Measurements from ENCODE around the gene RAB4A.
A peak's percentile ranks its signal among the peaks of the same experiment; 100 is the strongest.
"Not testable (repeated sequence)": the region's sequence is repeated elsewhere in the genome, so short reads cannot be mapped to it uniquely, and the experiment has no call there.

RAB4A gene

DNA sequence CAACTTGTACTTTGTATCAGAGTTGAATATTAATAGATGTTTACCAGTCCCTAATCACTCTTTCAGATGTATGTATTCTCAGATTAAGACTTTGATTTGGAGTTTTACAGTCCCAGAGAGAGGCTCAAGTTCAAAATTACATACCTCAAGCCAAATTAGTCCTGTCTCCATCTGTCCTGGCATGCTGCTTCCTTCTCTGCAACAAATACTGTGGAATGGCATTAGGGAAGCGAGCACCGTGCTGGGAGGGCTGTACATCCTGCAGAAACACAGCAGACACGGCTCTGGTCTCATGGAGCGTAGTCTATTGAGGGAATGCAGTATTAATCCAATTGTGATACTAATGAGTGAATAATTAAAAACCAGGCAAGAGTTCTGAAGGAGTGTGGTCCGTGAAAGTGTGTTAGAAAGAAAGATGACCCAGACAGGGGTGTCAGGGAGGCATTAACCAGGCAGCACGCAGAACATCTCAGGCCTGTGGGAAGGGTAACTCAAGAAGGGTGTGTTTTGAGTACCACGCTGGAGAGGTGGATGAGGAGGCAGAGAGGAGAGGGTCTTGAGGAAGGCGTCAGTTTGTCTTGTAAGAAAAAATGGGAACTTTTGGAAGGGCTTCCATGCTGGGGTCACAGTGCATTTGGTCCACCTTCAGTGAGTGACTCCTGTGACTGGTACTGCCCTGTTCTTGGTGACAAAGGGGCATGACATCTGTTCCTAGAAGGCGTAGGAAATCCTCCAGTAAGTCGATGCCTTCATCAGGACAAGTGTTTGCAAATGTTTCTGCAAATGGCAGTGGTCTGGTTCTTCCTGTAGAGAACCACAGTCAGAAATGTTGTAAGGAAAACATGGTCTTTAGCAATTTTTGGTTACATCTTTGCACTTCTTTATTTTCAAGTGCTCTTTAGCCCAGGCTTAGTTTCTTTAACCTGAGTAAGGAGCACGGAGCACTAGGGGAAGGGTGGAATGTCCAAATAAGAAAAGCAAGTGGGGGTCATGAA, 1.6 kb downstream of the RAB4A start:
- DNase-seq, result peak; percentile 82

DNA sequence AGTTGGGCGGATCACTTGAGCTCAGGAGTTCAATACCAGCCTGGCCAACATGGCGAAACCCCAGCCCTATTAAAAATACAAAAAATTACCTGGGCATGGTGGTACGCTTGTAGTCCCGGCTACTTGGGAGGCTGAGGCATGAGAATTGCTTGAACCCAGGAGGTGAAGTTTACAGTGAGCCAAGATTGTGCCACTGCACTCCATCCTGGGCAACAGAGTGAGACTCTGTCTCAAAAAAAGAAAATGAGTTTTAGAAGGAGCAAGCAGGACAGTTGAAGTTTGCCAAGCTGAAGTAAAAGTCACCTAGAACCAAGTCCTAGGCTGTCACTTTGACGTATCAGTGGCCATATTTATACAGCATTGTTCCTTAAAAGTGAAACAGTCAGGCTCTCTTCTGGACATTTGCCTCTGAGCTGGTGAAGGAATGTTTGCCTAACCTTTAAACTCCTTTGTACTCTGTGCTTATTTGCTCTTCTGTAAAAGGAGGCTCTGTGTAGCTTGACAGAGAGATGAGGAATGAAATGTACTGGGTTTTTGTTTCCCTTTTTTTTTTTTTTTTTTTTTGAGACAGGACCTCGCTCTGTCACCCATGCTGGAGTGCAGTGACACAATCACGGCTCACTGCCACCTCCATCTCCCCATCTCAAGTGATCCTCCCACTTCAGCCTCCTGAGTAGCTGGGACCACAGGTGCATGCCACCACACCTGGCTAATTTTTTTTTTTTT, 2.8 kb downstream of the RAB4A start:
- no peak for DNase-seq

DNA sequence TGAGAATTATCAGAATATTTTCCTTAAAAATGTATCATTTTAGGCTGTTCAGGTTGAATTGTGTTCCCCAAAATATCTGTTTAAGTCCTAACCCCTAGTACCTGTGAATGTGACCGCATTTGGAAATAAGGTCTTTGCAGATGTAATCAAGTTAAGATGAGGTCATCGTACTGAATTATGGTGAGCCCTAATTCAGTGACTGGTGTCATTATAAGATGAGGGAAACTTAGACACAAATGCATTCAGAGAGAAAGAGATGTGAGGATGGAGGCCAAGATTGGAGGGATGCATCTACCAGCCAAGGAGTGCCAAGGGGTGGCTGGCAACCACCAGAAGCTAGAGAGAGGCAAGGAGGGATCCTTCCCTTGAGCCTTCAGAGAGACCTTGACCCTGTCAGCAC, 4.1 kb downstream of the RAB4A start:
- no peak for DNase-seq

DNA sequence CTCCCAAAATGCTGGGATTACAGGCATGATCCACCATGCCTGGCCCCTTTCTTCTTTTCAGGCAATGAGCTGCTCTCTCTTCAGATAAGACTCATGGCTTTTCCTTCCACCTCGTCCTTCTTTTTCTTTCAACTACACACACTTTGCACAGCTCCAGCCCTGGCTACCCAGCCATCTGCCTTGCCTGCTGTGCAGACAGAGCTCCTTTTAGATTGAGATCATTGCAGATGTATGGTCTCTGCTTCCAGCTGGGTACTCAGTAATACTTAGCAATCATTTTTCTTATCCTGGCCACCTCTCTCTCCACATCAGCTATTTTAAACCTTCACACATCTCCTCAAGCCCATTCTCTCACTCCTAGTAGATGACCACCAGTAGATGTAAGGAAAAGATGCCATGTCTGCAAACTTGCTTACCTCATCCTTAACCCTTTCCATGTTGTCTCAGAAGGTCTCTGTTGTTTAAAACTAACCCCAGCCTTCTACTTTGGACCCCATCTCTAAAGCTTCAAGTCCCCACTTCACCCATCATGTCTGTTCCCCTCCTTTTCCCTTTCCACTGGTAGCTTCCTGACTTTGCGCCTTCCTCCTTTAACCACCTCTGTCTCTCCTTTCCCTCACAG, 7.3 kb downstream of the RAB4A start:
- no peak for DNase-seq

DNA sequence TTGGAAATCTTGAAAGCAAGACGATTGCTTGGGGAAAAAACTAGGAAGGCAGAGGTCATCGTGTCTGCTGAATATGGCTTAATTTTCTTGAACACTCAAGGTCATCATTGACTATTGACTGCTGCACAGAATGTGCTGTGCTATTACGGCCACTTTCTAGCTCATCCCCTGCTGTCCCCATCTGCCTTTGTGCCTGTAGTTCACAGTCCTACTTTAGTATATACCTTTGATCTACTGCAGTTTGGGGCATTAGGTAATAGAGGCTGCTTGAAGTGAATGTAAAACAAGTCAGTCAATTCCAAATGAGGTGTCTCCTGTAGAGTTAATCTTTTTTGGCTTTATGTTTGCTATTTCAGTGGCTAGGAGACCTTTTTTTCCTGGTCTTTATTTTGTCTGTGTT, 8.3 kb downstream of the RAB4A start:
- DNase-seq, result no peak

DNA sequence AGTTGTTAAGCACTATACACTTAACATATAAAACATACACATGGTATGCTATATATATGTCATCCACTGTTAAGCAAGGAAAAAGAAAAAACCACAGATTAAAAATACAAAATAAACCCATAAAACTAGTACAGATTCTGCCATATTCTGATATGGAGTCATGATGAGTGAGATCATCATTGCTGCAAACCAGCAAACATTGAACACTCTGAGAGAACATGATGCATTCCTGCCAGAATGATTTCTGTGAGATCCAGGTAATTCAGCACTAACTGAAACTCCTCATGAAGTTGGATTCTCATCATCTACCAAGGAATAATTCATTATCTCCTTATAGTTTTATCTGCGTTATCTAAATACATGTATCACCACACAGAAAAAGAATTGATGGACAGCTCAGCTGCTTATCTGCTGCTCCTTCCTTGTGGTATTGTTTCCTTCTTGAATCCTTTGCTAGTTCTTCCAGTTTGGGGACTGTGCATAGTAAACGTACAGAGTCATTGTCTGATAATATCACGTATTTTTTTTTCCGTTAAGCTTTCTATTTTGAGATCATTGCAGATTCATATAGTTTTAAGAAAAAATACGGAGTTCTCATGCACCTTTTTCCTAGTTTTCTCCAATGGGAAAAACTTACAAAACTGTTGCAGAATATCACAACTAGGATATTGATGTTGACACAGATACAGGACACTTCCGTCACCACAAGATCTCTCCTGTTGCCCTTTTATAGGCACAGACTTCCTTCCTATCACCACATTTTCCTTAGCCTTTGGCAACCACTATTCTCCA, 9.3 kb downstream of the RAB4A start:
- DNase-seq, result peak; percentile 61

DNA sequence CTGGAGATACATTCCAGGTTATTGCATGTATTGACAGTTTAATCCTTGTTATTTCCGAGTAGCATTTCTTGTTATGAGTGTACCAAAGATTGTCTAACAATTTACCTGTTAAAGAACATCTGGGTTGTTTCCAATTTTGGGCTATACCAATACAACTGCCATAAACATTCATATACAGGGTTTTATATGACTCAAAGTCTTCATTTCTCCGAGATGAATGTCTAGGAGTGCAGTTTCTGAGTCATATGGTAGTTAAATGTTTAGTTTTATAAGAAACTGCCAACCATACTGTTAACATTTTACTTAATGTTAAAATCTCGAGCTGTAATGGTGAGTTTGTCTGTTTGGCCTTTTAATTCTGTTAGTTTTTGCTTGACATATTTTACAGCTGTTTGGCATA, 10.0 kb downstream of the RAB4A start:
- no peak for DNase-seq

DNA sequence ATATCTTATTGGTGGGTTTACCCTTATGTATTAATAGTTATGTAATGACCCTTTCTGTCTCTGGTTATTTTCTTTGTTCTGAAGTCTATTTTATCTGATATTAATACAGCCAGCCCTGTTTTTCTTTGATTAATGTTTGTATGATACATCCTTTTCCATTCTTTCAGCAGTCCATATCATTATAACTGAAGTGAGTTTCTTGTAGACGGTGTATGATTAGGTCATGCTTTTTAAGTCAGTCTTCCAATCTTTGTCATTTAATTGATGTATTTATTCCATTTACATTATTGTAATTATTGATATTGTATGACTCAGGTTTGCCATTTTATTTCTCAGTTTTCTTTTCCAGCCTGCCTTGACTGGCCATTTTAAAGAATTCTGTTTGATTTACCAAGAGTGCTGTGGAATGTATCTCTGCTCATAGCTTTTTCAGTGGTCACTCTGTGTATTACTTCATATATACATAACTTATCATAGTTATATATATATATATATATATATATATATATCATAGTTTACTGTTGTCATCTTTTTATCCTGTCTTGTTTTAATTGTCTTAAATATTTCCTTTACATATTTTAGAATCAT, 10.5 kb downstream of the RAB4A start:
- no peak for DNase-seq

DNA sequence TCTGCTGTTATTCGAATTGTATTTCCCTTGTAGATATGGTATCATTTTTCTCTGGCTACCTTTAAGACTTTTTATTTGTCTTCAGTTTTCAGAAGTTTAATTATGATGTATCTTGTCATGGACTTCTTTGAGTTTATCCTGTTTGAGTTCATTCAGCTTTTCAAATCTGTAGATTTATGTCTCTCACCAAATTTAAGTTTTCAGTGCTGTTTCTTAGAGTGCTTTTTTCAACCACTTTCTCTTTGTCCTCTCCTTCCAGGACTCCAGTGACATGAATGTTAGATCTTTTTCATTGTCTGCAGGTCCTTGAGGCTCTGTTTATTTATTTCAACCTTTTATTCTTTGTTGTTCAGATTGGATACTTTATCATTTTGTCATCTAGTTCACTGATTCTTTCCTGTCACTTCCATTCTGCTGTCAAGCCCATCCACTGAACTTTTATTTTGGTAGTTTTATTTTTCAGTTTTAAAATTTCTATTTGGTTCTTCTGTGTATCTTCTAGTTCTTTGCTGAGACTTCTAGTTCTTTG, 11.4 kb downstream of the RAB4A start:
- no peak for DNase-seq

DNA sequence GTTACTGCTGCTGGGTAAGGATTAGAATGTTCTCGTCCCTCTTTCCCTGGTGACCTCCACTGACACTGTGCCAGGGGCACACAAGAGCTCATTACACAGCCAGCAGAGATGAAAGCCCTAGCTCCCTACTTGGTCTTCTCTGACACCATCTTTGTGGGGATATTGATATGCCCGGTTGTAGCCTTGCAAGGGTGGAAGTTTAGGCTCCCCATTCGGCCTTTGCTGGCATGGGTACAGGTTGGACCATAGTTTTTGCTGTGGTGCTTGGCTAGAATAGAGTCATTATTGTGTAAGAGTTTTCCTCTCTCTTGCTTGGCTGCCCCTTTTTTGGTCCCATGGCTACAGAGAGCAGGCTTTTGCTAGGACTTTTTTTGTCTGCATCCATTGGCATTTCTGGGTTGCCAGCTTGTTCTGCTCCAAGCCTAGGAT, 12.3 kb downstream of the RAB4A start:
- no peak for DNase-seq

DNA sequence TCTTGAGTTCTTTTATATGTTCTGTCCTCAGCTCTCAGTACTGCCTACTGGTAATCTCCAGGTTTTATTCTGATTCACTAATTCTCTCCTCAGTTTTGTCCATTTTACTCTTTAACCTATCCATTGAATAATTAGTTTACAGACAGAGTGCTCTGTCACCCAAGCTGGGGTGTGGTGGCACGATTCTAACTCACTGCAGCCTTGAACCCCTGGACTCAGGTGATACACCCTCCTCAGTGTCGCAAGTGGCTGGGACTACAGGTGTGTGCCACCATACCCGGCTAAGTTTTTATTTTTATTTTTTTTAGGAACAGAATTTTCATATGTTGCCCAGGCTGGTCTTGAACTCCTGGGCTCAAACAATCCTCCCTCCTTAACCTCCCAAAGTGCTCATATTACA, 14.0 kb downstream of the RAB4A start:
- DNase-seq, result no peak

DNA sequence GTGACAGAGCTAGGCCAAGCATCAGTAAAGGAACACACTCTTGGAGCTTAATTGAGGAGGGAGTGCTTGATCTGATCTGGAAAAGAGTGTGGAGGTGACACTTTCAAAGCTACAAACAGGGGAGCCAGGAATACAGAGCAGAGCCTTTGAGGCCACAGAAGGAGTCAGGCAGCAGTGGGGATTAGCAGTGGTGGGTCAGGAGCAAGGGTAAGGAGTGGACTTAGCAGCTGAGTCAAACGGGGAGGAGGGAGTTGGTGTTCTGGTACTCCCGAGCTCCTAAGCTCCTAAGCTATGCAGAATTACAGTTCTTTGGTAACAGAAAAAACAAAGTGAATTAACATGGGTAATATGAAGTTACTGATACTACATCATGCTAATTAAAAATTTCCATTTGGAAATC, 14.5 kb downstream of the RAB4A start:
- no peak for DNase-seq

DNA sequence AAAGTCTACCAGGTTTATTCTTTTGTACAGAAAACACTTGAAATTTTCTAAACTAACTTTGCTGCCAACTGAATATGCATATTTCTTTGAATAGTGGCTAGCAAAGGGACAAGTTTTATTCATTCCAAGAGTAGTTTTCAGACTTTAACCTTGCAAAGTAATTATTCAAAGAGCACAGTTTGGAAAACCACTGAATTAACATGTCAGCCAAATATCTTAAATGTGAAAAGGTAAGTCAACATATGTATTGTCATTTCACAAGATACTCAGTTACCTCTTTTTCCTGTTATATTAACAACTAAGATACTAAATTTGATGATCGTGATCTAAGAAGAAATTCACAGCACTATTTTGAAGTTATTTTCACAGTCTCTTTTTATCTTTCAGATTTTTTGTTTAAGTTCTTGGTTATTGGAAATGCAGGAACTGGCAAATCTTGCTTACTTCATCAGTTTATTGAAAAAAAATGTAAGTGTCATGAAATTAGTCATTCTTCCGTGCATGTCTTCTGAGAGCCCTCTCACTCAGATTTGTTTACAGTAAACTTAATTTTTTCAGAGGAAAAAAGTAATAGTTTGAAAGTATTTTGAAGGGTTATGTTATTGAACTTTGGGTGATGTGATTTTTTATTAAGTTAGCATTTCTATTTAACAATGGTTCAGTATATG, 15.3 kb downstream of the RAB4A start:
- no peak for DNase-seq

DNA sequence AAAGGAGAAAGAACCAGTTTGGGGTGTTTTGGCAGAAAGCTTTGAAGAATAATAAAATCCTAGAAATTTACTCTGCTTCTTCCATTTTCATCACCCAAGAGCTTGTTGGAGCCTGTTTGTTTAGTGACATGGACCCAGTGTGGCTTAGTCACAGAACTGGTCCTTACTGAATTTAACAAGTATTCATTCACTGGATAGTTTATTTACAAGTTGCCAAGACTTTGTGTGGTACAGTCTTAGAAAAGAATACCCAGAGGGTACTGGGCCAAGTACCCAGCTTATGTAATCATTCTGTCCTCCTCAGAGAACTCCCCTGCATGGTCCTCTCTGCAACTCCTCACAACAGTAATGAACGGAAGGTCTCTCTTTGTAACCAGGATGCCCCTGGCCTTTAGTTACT, 16.4 kb downstream of the RAB4A start:
- DNase-seq, result no peak

DNA sequence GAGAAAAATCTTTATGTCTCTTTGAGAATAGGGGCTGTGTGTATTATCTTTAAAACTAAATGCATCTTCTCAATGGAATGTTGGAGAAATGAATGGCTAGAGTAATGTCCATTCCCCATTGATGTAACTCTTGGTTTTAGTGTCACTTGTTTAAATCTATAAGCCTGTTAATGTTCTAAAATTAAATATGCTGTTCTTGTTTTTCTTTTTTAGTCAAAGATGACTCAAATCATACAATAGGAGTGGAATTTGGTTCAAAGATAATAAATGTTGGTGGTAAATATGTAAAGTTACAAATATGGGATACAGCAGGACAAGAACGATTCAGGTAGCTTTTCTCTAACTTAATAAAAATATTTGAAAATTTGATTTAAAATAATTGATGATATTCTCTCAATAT, 17.6 kb downstream of the RAB4A start:
- no peak for DNase-seq

DNA sequence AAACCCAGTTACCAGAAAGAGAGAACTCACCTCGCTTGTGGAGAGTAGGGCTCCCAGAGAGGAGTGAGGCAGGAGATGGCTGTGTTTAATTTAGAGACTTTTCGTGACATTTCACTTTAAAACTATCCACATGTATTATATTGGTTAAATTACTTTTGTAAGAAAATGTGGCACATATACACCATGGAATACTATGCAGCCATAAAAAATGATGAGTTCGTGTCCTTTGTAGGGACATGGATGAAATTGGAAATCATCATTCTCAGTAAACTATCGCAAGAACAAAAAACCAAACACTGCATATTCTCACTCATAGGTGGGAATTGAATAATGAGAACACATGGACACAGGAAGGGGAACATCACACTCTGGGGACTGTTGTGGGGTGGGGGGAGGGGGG, 20.8 kb downstream of the RAB4A start:
- not testable (repeated sequence) for DNase-seq

DNA sequence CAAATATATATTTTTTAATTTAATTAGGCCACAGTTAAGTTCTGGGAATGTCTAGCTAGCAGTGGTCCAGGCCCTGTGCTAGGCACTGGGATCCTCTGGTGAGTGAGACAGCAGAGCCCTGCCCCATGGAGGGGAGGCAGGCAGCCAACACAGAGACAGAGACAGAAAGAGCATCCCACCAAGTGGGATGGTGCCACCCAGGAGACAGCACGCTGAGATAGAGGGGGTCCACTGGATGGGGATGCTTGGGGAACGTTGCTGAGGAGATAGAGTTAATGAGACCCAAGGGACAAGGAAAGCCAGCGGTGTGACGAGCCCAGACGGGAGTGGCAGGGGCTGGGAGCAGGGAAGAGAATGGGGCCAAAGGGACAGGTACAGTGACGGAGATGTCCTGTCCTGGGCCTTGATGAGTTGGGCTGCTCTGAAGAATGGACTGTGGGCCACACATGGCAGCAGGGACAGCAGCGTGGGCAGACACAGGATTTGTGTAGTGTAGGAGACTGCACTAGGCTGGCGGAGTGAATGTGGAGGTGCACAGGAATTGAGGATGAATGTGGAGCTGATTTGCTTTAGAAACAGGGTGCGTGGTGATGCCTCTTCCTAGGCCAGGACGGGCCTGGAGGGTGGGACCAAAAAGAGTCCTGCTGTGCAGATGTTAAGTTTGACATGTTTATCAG, 22.8 kb downstream of the RAB4A start:
- DNase-seq, result no peak

DNA sequence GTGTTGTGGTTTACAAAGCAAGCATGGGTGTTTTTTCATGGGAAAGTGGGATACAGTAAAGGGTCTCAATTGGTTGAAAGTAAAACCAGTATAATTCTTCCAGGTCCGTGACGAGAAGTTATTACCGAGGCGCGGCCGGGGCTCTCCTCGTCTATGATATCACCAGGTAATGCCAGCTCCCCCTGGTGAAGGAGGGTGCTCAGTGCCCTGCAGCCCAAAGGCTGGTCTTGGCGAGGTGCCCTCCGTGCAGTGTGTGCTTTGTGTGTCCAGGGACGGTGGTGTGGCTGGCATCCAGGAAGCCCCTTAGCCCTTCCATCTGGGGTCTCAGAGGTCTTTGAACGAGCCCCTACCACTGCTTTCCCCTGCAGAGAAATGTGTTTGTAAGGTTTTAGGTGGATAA, 24.8 kb downstream of the RAB4A start:
- DNase-seq, result no peak

DNA sequence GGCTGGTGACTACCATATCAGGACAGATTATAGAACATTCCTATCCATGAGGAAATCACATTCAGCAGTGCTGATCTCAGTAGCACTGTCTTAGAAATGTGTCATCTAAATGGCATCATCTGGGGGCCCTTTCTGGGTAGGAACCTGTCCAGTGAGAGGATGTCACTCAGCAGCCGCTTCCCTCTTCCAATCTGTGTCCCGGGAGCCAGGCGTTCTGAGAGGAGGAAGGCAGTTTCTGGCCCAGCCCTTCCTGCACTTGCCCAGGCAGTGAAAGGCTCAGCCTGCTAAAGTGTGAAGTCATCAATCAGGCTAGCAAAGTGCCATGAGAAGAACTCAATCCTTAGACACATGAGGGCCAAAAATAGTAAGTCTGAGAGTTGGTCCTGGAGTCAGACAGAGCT, 25.6 kb downstream of the RAB4A start:
- DNase-seq, result no peak

DNA sequence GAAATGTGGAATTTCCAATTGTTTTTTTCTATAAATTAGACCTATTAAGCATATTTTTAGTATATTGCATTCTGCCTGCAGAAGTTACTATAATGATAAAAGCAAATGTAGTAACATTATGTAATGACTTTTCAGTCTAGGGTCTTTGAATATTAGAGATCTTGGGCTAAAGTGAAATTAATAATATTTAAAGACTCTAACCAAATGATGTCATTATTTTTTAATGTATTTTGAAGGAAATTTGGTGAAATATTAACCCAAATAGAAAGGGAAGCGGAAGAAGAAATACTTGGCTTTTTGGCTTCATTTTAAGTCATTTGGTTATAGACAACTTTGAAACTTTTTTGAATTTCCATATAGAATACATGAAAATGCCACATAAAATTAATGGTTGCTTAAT, 26.8 kb downstream of the RAB4A start:
- no peak for DNase-seq

DNA sequence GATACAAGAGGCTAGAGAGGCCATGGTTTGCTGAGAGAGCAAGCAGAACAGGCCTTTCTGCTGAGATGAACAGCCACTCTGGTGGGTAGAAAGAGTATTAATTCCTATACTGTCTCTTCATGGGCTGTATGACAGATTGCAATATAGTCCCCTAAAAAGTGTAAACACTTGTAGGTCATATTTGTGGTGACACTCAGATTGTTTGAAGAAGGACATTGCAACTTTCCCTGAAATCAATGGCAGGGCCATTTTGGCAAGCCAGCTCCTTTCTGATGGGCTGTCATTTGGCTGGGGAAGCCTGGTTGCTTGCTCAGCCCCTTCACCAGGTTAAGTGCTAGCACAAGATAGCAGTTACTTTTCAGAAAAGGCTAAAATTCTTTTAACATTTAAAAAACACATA, 27.5 kb downstream of the RAB4A start:
- no peak for DNase-seq

Data from GF-D8 (cell line).